Measurements from ENCODE around the gene OR10J4.

GRCh38 chr1:159441360-159441759, 9.4 kb downstream of the OR10J4 start:
- TF ChIP-seq, protein P1, sequence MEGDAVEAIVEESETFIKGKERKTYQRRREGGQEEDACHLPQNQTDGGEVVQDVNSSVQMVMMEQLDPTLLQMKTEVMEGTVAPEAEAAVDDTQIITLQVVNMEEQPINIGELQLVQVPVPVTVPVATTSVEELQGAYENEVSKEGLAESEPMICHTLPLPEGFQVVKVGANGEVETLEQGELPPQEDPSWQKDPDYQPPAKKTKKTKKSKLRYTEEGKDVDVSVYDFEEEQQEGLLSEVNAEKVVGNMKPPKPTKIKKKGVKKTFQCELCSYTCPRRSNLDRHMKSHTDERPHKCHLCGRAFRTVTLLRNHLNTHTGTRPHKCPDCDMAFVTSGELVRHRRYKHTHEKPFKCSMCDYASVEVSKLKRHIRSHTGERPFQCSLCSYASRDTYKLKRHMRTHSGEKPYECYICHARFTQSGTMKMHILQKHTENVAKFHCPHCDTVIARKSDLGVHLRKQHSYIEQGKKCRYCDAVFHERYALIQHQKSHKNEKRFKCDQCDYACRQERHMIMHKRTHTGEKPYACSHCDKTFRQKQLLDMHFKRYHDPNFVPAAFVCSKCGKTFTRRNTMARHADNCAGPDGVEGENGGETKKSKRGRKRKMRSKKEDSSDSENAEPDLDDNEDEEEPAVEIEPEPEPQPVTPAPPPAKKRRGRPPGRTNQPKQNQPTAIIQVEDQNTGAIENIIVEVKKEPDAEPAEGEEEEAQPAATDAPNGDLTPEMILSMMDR (IDR thresholded peaks at IDR 0.05; ENCODE audit: low read depth, low read length, poor library complexity, severe bottlenecking) = no peak
- TF ChIP-seq EZH2phosphoT487 (IDR thresholded peaks at IDR 0.05; ENCODE audit: borderline replicate concordance, low read length) = no peak

Data from DOHH2 (cell line).